Putamen (tissue), 1 donor: ENCODE data around the gene CLDN22.

Experiments used
- DNase-seq: peaks from one replicate; pipeline ENCODE4 v3.0.0-alpha.2; 2016; ENCODE audit warnings: low spot score

Gene CLDN22

DNA sequence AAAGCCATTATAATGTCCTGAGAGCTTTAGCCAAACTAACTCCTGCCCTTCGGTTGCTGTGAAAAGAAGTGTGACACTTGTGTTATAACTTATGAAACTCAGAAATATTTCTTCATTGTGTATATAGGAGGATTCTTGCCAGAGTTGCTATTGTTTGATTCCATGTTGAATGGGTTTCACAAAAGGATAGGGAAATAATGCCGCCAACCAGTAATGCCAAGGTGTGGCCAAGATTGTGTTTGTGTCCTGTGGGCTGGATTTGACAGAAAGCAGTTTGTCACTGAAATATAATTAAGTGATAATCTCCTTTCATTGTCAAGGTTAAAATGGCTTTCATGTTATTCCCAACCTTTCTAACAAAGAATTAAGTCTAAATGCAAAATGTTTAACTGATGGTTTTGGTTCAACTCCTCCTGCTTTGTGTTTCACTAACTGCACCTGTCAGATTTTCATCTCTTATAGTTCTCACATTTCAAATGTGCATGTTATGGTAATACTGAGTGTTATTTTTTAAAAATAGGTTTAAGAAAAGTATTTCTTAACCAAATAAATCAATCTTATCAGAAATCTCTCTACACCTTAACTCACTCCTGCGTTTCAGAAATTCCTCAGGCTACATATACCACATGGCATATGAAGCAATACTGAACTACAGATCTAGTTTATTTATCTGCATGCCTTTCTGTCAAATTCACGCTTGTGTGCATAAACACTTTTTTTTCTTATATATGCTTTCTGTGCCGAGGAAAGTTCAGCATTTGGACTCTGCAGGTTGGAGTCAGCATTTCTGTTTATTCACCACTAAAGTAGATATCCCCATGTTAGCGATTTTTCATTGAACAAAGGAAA is at the start of gene CLDN22:
Gene CLDN22, minus strand, starts transcription at position 66 of the 849 bp plus-strand sequence. Its CDS starts 58 bp downstream, at position 8.
- DNase-seq, result no peak

DNA sequence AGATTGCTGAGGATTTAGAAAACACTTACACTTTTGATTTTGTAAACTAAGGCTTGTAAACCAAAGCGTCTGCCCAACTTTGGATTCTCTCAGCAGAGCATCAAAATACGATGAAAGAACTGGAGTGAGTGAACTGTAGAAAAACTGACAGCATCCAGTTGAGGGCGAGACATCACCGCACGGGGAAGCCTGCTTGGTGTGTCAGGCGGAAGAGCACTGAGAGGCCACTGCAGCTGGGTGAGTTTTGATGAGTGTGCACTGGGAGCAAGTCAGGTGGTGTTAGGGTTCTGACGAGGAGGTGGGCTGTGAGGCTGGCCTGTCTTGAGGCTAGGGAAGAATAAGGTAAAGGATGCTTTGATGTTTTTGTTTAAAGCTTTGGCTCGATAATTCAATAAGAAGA is 49.0 kb upstream of the CLDN22 start:
- no peak for DNase-seq

DNA sequence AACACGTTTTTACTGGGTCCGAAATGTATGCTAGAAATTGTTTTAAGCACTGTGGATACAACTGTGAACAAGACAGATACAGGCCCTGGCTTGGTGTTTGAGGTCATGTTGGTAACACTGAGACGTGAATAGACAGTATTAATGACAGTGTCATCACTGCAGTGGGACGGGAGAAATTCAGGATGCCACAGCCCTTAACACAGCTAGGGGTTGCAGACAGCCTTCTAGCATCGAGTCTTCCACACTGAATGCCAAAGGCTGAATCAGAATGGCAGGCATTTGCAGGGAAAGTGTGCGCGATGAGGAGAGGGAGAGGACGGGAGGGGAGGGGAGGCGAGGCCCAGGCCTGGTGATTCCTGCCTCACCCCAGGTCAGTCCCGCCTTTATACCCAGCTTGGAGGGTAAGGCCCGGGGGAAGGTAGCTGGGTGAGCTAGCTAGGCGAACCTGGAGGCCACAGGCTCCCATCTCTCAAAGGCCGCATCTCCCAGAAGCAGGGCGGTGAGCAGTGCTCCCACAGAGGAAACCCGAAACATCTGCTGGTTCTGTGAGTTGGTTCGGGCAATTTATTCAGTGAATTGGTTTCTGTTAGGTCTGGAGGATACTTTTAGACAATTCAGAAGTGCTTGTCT is 46.2 kb upstream of the CLDN22 start:
- no peak for DNase-seq

DNA sequence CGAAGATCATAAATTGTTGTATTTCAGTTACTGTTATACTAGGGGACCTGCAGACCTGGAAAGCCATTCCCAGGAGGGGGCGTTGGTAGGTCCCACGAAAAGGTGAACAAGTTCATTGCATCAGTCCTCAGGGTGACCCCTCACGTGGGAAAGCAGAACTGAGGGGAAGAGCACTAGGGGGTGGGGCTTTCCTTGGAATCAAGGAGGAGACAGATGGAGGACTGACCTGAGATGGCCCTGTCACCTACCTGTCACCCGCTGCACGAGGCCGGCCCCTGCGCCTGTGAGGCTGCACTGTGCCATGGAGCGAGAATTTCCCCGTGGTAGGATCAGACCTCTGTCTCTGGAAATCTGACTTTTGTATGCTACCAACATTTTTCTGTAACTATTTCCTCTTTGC is 43.9 kb upstream of the CLDN22 start:
- no peak for DNase-seq

DNA sequence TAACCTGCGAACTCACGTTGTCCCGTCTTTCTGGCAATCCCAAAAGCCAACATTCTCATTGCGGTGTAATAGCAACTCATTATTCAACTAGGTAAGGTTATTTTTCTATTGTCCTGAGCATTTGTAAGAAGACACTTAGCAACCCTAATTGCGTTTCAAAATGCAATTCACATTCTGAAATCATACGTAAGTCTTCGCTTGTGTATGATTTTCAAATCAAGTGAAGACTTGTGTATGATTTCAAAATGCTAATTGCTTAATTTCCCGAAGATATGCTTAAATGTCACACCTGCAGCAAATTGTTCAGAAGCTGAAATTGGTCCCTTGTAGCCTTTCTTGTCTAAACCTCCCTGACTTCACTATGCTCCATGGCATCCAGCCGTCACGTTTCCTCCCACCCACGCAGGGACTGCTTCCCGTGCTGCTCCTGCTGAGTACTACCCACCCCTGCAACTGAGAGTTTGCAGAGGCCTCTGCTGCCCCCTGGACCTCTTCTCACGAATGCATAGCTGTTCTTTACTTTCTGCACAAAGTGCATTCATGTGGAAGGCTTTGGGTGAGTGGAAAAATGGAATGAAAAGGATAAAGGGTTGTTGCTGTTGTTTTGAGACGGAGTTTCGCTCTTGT is 43.0 kb upstream of the CLDN22 start:
- no peak for DNase-seq

DNA sequence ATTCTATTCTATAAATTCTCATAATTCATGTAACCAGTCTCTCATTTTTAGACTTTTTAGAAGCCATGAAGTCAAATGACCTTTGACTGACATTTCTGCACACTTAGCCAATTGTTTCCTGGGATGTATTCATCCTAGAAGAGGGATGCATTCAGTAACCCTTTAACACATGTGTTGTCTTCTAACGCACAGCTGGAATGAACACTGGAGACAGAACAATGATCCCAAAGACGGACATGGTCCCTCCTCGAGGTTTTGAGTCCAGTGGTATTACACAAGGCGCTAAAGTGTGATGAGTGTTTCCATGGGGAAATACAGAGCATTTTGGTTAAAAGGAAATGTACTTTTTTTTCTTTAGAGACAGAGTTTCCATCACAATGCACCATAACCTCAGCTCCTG is 42.0 kb upstream of the CLDN22 start:
- no peak for DNase-seq

DNA sequence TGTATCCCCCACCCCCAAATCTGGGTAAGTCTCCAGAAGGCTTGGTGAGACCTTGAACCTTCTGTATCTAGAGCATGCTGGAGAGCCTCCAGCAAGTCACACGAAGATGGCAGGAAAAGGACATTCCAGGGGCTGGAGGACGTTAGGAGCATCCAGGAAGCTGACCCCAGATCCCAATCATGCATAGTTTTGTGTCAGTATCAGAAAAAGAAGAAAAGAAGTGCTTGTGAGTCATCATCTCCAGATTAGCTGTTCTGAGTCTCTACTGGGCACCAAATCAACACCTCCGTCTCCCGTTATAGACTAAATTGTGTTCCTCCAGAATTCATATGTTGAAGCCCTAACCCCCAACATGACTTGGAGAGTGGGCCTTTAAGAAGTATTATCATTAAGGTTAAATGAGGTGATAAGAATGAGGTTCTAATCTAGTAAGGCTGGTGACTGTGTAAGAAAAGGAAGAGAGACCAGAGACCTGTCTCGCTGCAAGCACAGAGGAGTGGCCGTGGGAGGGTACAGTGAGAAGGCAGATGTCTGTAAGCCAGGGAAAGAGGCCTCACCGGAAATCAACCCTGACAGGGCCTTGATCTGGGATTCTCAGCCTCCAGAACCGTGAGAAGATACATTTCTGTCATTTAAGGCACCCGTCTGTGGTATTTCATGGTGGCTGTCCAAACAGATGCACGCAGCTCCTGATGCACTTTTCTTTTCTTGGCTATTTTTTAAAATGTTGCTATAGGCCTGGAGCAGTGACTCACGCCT is 40.3 kb upstream of the CLDN22 start:
- peak; percentile 22 for DNase-seq

DNA sequence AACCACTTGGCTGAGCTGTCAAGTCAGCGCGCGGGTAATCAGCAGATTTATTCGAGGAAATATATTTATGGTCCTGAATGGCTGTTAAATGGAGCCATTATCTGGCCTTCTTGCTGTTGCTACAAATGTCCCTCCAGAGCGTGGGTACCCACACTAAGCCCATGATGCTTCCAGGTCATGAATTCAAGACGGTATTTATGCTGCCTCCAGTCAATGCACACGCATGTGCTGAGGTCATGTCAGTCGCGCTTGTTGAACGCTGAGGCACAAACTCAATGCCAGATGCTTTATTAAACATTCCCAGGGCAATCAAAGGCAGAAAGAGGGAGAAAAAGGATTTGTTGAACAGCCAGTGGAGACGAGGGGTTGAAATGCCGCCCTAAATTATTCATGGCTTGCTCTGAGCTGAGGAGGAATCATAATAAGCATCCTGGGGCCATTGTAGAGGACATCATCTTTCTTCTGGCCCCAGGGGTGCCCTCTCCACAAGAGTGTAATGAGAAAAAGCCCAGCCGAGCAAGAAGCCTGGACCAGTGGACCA is 38.2 kb upstream of the CLDN22 start:
- DNase-seq, result no peak

DNA sequence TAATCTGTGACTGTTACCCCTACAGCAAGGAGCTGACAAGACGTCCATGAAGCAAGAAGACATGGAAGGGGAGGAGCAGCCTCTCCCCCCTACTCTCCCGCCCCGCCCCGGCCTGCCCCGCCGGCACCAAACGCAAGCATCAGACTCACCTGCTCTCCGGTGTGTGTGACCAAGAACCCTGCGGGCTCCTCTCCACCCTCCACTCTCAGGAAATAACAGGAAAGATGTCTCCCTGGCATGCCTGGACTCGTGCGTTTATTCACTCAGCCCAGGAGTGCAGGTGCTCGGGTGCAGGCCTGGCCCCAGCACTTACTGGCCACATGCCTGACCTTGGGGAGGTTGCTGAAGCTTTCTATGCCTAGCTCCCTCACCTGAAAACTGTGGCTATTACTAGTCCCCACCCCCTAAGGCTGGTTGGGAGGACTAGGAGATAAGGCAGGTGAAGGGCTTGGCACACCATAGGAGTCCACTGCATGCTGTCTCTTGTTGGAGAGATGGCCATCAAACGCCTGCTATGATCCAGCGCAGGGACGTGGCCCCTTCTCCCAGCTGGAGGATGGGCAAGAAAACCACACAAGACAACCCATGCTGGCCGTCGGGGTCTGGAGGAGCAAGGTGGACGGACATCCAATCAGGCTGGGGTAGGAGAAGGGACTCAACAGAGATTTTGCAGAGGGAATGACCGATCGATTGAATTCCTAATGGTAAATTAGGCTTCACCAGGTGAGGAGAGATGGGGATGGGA is 37.0 kb upstream of the CLDN22 start:
- DNase-seq, result no peak

DNA sequence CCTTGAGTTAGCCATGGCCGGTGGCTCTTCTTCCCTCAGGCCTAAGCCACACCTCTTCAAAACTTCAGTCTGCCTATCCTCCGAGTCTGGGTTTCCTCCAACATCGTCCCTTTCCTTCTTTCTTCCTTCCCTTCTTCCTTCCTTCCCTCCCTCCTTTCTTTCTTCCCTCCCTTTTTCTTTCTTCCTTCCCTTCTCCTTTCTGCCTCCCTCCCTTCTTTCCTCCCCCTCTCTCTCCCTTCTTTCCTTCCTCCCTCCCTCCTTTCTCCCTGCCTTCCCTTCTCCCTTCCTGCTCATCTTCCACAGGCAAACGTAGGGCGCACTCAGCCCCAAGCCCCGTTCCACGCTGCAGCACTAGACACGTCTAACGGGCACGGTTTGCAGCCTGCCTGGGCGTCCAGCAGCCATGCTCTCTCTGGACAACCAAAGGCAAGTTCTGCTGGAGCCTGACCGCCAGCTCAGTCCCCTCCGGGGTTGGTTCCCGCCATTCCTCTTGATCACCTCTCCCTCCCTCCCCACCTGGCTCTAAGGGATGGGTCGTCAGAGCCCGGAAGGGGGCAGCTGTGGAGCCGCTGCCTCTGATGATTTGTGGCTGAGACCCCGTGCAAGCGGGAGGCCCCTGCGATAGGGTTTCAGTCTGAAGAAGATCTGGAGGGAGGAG is 36.2 kb upstream of the CLDN22 start:
- DNase-seq, result no peak

DNA sequence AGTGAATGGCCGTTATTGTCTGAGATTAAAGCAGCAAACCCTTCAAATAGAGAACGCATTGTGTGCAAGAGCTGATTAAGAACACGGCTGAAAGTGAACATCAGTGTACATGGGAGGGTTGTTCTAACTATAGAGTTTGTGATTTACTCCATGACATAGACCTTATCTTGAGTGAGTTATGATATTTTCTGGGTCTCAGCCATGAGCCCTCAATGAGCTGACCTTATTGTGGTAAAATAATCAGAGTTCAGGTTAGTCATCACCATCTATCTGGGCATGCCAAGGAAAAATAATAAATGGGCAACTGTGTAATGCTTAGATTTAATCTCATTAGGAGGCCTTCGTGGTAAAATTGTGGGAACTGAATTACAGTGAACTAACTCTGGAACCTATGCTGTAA is 35.3 kb upstream of the CLDN22 start:
- no peak for DNase-seq

DNA sequence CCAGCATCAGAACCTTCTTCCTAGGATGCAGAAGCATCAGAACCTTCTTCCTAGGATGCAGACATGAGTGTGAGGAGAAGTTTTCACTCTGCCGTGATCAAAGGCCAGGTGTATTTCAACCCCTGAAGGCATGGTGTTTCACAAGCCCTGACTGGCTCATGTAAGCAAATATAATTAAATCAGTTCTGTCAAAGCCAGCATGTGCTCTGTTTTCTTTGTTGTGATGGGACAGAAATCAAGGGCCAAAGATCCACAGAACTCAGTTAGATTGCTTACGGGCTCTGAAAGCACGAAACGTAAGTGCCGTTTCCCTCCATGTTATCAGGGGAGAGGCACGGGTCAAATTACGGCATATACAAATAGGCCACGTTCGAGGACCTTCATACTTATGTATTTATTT is 34.1 kb upstream of the CLDN22 start:
- no peak for DNase-seq

DNA sequence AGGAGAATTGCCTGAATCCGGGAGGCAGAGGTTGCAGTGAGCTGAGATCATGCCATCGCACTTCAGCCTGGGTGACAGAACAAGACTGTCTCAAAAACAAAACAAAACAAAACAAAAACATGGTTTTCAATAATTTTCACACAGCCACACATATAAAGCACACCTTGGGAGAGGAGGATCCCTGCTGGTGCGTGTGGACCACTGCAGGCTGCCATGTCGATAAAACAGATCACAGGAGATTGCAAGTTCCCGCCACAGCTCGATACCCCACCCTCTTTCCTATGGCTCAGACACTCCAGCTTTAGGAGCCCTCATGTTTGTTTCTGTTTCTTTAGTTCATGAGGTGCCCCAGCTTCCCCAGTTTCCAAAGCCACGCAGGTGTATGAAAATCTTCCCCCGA is 33.5 kb upstream of the CLDN22 start:
- no peak for DNase-seq

DNA sequence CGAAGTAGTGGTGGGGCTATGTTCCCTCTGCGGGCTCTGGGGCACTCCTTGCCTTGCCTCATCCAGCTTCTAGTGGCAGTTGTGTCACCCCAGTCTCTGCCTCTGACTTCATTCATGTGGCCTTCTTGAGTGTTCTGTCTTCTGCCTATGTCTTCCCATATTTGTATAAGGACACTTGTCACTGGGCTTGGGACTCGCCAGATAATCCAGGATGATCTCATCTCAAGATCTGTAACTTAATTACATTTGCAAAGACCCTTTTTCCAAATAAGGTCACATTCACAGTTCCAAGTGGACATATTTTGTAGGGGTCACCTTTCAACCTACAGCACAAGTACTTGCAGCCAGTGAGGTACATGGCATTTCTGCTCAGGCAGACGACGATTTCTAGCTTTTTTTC is 32.5 kb upstream of the CLDN22 start:
- DNase-seq, result no peak

DNA sequence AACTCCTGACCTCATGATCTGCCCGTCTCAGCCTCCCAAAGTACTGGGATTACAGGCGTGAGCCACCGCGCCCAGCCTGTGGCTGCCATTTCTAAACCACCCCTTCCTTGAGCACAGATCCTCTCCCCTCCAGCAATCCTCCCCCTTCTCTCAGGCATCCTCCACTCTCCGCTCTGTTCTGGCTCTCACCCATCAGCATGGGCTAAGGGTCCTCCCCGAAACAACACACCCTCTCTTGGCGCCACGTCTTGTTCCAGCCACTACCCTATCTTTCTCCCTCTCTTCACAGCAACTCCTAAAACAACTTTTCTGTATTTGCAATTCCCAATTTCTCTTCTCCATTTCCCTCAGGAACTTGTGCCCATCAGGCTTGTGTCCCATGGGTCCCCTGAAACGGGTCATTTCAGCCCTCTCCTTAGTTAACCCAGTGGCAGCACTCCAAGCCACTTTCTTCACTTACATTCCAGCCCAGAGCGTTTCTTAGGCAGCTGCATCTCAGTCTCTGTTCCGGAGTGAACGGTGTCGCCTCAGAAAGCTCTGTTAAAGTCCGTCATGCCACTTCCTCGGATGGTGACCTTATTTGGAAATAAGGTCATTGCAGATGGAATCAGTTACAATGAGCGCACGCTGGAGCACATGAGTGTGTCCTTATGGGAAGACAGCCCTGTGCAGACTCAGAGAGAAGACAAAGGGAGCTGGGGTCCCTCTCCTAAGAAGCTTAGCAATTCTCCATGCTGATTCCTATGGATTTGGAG is 30.4 kb upstream of the CLDN22 start:
- no peak for DNase-seq

DNA sequence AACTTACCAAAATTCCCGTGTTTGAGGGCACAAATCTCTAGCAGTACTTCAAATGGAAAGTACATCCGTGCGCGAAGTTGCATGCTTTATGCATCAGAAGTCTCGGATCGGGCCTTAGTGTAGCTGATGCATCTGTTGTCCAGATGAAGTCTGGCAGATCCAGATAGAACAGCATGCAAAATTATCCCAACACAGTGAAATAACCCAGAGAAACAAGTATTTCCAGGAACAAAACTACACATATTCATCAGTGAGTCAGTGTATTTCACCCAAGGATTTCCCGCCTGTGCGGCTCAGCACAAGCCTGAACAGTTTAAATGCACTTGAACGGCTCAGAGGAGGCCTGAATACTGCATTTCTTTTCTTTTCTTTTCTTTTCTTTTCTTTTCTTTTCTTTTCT is 29.6 kb upstream of the CLDN22 start:
- no peak for DNase-seq

DNA sequence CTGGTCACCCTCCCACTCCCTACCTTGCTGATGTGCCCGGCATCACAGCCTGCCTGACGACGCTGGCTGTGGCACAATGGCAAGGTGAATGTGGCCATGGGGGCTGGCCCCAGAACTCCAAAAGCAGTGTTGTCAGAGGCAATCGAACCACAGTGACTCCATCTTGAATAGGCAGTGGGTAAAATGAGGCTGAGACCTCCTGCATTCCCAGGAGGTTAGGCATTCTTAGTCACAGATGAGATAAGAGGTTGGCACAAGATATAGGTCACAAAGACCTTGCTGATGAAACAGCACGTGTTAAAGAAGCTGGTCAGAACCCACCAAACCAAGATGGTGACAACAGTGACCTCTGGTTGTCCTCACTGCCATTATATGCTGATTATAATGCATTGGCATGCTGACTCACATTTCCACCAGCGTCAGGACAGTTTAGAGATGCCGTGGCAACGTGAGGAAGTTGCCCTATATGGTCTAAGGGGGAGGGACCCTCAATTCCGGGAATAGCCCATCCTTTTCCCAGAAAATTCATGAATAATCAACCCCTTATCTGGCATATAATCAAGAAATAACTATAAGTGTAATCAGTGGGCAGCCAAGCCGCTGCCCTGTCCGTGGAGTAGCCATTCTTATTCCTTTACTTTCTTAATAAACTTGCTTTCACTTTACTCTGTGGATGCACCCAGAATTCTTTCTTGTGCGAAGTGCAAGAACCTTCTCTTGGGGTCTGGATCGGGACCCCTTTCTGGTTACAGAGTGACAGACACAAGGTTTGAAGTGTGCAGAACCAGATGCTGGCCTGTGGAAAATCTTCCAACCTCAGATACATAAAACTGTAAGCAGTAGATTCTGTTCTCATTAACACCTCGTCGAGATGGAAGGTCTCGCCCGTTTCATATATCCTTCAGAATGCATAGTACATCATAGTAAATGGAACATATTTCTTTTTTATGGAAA is 28.9 kb upstream of the CLDN22 start:
- no peak for DNase-seq

DNA sequence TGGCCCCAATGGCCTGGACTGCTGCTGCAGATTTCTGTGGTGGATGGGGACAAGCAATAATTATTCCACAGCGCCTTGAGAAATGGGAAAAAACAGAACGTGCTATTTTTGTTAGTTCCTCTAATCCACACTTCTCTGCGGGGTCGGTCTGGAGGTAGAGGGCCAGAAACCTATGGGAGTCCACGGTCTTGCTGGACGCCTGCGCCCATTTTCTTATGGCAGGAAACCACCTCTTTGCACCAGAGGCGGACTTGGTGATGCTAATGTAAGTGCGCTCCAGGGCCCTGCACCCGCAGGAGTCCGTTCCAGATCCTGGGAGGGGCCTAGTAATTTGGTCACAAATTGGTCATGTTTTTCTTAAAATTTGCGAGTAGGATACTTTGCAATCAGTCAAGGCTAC is 28.1 kb upstream of the CLDN22 start:
- DNase-seq, result no peak

DNA sequence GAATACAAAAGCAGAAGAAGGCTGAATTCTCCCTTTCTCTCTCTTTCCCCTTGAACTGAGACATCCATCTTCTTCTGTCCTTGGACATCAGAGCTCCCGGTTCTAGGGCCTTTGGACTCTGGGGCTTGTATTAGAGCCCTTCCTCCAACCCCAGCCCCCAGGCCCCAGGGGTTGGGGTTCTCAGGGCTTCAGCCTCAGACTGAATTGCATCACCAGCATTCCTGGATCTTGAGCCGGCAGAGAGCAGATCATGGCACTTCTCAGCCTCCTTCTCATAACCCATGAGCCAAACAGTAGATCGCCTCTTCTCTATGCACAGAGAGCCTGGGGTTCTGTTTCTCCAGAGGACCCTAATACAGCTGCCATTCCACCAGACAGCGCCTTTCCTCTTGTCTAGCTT is 27.5 kb upstream of the CLDN22 start:
- DNase-seq, result no peak
